ENCODE results near the gene SGCG.
"Not testable (repeated sequence)": the region's sequence is repeated elsewhere in the genome, so short reads cannot be mapped to it uniquely, and the experiment has no call there.

DNA sequence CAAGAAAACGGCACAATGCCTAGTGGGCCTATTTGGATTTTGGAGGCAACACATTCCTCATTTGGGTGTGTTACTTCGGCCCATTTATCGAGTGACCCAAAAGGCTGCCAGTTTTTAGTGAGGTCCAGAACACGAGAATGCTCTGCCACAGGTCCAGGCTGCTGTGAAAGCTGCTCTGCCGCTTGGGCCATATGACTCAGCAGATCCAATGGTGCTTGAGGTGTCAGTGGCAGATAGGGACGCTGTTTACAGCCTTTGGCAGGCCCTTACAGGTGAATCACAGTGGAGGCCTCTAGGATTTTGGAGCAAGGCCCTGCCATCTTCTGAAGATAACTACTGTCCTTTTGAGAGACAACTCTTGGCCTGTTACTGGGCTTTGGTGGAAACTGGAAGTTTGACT, 134.1 kb downstream of the SGCG start:
- TF ChIP-seq, protein P1, sequence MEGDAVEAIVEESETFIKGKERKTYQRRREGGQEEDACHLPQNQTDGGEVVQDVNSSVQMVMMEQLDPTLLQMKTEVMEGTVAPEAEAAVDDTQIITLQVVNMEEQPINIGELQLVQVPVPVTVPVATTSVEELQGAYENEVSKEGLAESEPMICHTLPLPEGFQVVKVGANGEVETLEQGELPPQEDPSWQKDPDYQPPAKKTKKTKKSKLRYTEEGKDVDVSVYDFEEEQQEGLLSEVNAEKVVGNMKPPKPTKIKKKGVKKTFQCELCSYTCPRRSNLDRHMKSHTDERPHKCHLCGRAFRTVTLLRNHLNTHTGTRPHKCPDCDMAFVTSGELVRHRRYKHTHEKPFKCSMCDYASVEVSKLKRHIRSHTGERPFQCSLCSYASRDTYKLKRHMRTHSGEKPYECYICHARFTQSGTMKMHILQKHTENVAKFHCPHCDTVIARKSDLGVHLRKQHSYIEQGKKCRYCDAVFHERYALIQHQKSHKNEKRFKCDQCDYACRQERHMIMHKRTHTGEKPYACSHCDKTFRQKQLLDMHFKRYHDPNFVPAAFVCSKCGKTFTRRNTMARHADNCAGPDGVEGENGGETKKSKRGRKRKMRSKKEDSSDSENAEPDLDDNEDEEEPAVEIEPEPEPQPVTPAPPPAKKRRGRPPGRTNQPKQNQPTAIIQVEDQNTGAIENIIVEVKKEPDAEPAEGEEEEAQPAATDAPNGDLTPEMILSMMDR (IDR thresholded peaks at IDR 0.05) = not testable (repeated sequence)
- TF ChIP-seq POLR2A (IDR thresholded peaks at IDR 0.05) = not testable (repeated sequence)

Data from adrenal gland (tissue), 5 donors.